GM03348 (cell line): ENCODE results near the gene MYO1D.

Experiments
- DNase-seq: peaks from one replicate; pipeline ENCODE4 v3.0.0; 2012; ENCODE audit warnings: low spot score

The MYO1D gene

GRCh38 chr17:32819035-32819434 lies 57.9 kb downstream of the MYO1D start:
- peak; percentile 54 for DNase-seq

GRCh38 chr17:32815460-32815859 lies 61.5 kb downstream of the MYO1D start:
- DNase-seq: no peak

DNA sequence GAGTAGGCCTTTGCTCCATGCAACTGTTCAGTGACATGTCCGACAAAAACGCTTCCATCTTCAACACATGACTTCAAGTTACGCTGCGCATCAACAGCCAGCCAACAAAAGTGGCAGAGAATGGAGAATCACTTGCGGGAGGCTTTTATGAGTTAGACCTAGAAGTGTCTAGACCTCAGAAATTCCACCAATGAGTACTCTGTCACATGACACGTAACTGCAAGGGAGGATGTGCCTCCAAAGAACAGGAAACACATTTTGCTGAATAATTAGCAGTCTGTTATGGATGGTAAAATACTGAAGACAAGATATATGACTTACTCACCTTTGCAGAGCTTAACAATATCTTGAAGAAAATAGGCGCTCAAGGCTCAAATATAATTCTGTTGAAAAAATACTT lies 62.1 kb downstream of the MYO1D start:
- DNase-seq: no peak

DNA sequence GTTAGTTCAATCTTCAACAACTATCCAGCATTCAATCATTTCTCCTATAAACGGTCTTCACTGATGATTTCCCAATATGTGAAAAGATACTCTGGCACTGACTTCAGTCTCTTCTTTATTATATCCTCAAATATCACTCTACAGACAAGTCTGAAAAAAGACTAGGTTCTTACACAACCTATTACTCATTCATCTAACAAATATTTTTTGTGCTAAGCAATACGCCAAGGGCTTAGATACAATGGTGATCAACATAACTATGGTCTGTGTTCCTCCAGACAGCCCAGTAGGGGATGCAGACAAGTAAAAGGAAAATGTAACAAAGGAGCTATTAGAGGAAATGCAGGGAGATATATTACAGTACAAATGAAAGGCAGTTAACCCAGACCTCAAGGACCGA lies 63.9 kb downstream of the MYO1D start:
- DNase-seq: peak; percentile 71

DNA sequence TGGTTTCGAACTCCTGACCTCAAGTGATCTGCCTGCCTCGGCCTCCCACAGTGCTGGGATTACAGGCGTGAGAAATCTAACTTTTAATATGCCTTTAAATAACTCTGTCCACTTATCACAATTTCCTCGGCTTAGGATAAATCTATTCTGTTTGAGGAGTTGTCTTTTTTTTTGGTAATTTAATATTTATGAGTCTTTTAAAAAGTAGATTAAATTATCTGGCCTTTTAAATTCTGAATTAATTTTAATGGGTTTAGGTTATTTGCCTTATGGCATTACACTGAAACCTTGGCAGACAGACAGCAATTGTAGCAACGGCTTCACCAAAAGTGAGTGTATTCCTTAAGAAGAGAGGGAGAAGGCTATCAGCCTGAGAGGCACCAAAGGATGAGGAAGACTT lies 66.2 kb downstream of the MYO1D start:
- DNase-seq: no peak

- DNase-seq: no peak
These were observed 69.3 kb downstream of the MYO1D start for GRCh38 chr17:32807577-32807976.

DNA sequence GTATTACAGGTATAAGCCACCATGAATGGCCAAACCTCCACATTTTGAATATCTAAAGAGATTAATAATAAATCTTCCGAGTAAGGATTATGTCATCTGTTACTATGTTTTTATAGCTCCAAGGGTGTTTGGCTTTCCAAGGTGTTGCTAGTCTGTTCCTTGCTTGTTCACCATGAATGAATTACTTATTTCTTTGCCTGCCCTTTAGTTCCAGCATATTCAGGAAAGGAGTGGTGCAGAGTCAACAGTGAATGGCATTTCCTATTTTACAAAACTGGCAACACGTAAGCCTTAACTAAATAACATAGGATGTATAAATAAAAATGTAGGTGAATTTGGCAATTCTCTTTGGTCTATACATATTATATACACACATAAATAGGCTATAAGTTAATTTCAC lies 70.3 kb downstream of the MYO1D start:
- no peak for DNase-seq

DNA sequence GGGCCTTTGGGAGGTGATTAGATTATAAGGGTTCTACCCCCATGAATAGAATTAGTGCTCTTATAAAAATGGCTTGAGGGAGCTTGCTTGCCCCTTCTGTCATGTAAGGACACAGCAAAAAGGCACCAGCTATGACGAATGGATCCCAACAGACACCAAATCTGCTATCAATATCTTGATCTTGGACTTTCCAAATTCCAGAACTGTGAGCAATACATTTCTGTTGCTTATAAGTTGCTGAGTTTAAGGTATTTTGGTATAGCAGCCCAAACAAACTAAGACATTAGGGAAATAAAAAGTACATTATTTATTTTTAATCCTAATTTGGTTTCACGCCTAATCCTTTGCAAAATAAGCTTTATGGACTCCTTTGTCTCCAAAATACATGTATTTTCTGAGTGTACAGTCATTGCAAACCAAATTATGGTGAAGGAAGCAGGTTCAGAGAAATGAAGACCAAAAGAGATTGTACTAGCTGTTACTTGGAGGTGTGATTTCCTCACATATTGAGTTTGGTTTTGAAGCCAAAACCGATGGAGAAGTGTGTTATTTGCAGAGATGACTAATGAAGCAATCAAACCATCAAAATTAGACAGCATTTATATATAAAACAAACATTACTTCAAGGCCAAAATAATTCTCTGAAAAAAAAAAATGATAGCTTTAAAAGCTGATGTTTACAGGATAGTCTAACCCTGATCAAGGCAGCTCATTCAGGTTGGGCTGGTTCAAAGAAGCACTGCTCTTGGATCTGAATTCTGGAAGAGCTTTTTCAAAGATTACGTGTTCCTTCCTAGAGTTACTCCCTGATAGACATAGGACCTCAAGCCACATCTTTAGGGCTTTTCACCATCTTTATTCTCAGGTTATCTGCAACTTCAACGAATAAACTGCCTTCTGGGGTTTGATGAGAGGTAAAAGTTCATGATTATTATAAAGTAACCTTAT lies 71.6 kb downstream of the MYO1D start:
- no peak for DNase-seq

DNA sequence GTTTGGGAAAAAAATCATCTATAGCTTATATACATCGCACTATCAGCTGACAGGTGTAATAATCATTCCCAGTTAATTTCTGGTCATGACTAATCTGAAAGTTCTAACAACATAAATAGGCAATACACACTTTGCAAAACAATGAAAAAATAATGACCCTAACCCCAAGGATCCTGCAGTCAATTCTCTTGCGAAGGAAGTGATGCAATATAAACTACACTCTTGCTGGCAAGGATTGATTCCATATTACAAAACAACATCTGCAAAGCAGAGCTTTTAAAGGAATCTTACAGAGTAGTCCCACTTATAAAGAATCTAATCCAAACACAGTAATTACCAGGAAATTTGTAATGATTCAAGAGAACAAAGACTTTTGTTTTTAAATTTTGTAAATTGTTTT lies 73.4 kb downstream of the MYO1D start:
- peak; percentile 43 for DNase-seq

DNA sequence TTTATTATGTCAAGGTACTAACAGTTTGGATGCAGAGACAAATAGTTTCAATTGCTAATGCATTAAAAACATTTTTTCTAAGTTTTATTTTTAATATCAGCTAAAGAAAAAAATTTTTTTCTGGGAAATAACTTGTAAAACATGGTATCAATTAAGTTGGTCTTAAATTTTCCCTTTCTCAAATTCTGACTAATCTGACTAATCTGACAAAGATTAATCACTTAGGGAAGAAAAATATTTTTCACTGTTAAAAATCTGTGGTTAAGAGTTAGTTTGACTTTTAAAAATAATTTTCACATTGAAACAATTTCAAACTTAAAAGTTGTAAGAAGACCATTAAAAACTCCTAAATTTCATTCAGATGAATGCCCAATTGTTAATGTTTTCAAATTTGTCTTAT lies 74.6 kb downstream of the MYO1D start:
- DNase-seq: no peak

- DNase-seq: no peak
These were observed 75.3 kb downstream of the MYO1D start for GRCh38 chr17:32801641-32802040.

GRCh38 chr17:32801193-32801592 lies 75.7 kb downstream of the MYO1D start:
- no peak for DNase-seq

- DNase-seq: peak; percentile 14
These were observed 78.0 kb downstream of the MYO1D start for GRCh38 chr17:32798938-32799337.

DNA sequence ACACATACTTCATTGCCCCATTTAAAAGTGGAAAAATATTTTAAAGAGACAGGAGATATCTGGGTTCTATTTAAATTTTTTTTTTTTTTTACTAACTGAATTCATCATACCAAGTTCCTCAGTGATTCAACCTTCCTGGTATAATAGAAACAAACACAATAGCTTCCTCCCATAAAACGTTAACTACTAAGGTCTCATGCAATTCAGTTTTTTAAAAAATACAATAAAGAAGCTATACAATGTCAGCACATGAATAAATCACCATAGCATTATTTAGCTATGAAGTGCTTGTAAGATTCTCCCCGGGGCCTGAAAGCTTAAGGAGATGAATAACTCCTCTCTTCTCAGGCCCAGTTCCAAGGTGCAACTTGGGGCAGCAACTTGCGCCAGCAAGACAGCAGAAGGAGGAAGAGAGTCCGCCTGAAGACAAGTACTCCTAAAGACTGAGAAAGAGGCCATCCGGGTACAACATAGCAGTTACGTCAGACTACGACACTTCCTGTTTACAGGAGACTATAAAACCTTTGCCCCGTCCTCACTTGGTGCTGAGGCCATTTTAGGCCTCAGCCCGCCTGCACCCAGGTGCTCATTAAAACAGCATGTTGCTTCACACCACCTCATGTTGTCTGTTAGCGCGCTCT lies 81.5 kb downstream of the MYO1D start:
- no peak for DNase-seq

GRCh38 chr17:32794533-32795246 lies 82.2 kb downstream of the MYO1D start:
- no peak for DNase-seq

- DNase-seq: no peak
These were observed 83.1 kb downstream of the MYO1D start for GRCh38 chr17:32793841-32794240.

DNA sequence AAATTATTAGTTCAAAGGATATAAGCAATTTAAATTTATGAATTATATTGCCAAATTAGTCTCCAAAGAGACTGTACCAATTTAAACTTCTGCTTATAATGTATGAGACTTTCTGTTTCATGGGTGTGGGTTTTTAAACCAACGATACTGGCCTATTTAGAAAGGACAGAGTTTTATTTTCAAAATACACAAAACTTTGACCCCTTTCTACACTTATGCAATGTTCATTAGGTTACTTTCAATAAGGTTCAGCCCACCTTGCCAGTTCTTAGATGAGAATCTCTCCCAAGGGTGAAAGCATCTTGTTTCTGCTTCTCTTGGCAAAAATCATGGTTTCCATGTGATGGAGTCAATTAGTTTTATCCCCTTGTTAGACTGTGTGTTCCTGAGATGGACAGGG lies 84.7 kb downstream of the MYO1D start:
- DNase-seq: no peak

DNA sequence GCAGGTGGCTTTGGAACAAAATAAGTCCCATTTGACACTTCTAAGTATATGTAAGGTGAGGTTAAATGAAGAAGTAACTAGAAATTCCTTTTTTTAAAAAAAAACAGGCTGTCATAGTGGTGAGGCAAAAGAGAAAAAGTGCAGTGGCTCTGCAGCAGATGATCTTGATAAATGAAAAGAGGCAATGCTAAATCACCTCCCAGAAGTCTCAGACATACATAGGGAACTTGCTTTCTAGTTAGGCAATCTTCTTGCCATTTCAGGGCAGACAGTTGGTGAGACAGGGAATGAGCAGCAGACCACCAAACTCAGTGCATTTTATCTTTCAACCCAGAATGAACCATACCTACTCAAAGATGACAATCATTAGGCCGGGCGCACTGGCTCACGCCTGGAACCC lies 90.8 kb downstream of the MYO1D start:
- no peak for DNase-seq

DNA sequence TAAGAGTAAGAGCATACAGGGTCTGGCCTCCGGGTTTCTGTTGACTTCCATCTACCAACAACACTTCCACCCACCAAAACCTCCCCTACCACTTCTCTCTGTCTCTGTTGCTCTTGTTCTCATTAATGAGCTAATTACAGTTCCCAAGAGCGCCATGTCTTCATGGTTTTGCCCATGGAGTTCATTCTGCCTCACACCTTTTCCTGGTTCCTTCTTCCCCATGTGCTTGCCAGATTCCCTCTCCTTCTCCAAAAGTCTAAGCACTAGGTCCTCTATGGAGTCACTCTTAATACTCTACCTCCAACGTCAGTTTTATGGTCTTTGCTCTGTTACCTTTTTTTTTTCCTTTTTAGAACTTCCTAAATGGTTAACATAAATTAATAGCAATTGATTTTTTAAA lies 92.8 kb downstream of the MYO1D start:
- no peak for DNase-seq

DNA sequence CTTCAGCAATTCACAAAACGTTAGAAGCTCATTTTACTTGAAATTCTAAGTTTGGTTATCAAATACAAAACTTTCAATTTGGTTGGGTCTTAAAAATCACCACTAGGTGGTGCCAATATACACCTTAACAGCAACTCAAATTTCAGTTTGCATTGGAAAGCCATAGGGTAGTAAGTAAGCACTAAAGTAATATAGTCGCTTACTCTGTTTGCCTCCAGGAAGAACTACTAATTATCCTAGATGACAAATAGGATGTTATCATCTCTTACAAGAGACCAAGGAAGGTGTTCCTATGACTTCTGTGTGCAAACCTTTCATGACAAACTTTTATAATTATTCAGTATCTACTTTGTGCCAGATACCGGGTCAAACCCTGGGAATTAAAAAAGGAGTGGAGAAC lies 93.3 kb downstream of the MYO1D start:
- peak; percentile 61 for DNase-seq

DNA sequence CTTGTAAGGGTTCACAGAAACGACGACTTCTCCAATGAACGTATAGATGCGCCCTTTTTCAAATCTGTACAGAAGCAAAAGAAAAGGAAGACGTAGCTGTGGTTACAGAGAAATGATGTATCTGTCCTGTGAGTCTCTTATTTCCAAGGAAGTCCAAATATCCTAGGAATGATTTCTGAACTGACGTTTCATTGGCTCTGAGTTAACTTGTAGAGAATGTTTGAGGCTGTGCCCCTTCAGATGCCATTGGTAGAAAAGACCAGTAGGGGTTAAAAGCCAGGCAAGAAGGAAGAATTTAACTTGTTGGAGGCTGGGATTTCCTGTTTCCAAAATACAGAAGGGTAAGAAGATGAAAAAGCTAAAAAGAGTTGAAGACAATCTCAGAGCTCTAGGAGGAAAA lies 96.2 kb downstream of the MYO1D start:
- DNase-seq: no peak

DNA sequence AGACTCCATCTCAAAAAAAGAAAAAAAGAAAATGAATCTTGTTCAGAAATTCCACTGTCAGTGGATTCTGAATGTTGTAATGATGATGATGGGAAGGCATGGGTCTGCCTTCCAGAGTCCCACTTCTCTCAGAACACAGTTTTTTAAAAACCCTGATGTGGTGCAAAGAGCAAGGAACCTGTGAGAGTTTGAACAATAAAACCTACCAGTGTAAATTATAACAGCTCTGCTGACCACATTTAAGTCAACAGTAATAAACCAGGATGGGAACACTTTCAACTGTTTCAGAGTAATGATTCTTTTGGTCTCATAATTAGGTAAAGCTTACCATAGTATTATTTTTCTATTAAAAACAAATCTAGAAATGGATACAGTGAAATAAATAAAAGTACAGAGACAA lies 99.0 kb downstream of the MYO1D start:
- no peak for DNase-seq

DNA sequence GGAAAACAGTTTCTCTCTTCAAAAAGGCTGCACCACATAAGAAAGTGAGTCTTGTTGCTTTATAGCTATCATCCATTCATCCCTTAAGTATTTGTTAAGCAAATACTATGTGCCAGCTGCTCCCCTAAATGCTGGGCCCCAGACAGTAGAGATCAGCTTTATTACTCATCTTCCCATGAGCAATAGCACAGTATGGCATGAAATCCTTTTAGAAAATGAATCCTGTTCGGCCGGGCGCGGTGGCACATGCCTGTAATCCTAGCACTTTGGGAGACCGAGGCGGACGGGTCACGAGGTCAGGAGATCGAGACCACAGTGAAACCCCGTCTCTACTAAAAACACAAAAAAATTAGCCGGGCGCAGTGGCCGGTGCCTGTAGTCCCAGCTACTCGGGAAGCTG lies 99.5 kb downstream of the MYO1D start:
- peak; percentile 19 for DNase-seq
